ENCODE measurements around the gene PDE4D.
"Not testable (repeated sequence)": the region's sequence is repeated elsewhere in the genome, so short reads cannot be mapped to it uniquely, and the experiment has no call there.

The PDE4D gene

GRCh38 chr5:59458321-59458720 lies 435.2 kb downstream of the PDE4D start:
- DNase-seq, result no peak

- no peak for DNase-seq
These were observed 443.5 kb downstream of the PDE4D start for GRCh38 chr5:59449905-59450644.

GRCh38 chr5:59446356-59446755 lies 447.2 kb downstream of the PDE4D start:
- DNase-seq, result no peak

GRCh38 chr5:59445741-59446140 lies 447.8 kb downstream of the PDE4D start:
- peak; percentile 13 for DNase-seq

DNA sequence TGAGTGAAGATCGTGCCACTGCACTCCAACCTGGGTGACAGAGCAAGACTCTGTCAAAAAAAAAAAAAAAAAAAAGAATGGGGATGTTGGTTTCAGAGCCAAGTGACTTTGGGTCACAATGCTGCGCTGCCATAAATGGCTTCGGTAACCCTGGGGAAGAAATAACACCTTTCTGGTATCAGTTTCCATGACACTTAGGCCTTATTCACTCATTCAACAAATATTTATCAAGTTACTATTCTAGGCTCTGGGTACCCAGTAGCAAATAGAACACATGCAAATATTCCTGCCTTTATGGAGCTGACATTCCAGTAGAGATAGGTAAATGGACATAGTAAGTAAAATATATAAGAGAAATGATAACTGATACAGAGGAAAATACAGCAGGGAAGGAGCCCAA lies 454.2 kb downstream of the PDE4D start:
- DNase-seq, result no peak

DNA sequence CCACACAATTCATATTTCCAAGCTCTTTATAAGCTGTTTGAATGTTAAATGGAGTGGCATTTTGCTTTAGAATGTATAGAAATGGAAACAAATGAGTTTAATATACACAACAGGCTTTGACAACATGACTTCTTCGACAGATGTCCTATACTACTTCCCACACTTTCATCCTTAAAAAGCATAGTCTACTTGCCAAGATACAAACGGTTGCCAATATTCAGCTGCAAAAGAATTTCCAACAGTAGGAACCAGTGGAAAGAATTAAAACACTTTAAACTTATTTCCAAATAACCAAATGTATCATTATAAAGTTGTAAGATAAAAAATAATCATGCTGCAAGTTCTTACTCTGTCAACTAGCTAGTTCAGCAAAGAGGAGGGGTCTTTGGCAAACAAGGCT lies 456.4 kb downstream of the PDE4D start:
- DNase-seq, result no peak

- no peak for DNase-seq
These were observed 457.0 kb downstream of the PDE4D start for GRCh38 chr5:59436364-59437148.

GRCh38 chr5:59433174-59433573 lies 460.4 kb downstream of the PDE4D start:
- no peak for DNase-seq

- DNase-seq, result no peak
These were observed 463.4 kb downstream of the PDE4D start for GRCh38 chr5:59430066-59430685.

DNA sequence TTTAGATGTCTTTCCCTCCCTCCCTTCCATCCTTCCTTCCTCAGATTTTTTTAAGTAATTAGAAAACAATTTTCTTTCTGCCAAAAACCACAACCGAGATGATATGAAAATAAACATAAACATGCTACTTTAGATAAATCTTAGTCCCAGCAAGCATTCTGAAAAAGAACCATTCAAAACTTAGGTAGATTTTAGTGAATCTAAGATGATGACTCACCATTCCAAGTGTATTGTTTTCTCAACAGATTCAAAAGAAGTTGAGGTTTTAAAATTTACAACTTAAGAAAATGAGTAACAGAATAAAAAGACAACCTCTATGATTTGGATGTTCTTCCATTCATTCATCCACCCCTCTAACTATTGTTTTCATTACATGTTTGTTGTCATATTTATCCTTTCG lies 465.1 kb downstream of the PDE4D start:
- no peak for DNase-seq

- DNase-seq, result no peak
These were observed 469.0 kb downstream of the PDE4D start for GRCh38 chr5:59424515-59424914.

GRCh38 chr5:59423021-59423420 lies 470.5 kb downstream of the PDE4D start:
- no peak for DNase-seq

DNA sequence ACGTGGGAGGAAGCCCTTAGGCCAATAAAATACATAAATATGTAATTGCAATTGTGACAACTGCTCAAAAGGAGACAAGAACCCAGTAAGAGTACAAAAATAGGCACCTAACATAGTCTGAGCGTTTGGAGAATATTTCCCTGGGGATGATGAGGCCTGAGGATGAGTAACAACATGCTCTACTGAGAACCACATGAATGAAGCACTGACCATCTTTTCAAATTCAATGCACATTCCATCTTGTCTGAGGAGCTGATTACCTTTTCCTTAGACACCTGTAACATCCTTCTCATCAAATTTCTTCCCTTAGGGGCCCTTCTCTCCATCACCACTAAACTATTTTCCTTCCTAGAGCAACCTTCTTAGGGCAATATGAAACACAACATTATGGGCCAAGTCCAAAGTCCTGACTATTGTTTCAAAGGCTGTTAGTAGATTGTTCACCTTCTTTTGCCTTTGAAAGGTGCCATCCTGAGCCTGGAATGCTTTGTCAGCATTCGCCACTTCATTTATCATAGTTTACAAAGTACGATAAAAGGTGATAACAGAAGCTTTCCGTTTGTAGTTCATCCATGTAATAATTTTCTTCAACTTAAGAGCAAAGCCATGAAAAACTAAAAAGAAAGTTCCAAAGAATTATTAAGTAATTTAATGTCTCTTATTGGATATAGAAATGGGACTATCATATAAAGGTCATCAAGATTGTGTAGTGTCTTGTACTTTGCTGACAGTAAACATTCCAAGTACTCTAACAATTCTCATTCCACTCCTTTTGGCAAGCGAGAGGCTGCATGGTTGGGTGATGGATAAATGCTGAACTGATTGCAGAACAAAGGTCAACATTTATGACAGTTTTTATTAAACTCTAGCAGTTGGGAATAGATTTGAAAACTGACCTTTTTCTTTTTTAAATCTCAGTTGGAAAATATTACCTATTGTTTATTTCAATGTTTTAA lies 471.3 kb downstream of the PDE4D start:
- DNase-seq, result no peak

GRCh38 chr5:59420596-59420995 lies 472.9 kb downstream of the PDE4D start:
- DNase-seq, result no peak

GRCh38 chr5:59418808-59419207 lies 474.7 kb downstream of the PDE4D start:
- no peak for DNase-seq

DNA sequence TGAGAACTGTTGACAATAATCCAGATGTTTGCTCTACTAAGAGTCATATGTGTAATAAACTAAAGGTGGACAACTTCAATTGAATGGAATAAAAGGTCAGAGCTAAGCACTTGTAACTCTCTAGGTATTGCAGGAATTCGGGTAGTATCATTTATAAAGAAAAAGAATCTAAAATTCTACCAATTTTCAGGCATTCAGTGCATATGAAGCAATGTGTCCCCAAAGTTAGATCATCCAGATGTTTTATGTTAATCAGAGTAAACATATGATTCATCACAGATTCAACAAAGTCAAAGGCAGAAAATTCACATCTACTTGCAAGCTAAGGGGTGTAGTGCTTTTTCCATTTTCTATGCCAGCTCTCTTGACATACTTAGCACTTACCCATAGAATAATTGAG lies 477.1 kb downstream of the PDE4D start:
- DNase-seq, result no peak

DNA sequence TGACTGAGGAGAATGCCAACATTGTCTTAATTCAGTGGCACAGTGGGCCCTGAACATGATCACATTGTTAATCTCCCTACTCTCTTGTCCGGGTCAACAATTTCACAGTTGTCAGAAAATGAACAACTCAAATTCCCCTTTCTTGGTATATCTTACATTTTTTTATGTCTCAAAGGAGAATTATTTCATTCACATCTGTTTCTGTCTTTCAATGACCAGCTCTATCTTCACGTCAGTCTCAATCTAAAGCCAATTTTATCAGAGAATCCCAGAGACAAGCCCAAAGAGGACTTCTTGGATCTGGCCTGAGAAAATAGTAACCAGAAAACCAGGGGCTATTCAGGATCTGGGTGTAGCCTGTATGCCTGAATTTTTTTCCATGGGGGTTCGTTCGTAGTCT lies 477.5 kb downstream of the PDE4D start:
- no peak for DNase-seq

- no peak for DNase-seq
These were observed 481.1 kb downstream of the PDE4D start for GRCh38 chr5:59412428-59412827.

- DNase-seq, result not testable (repeated sequence)
These were observed 484.5 kb downstream of the PDE4D start for GRCh38 chr5:59408997-59409396.

- DNase-seq, result no peak
These were observed 485.6 kb downstream of the PDE4D start for GRCh38 chr5:59407967-59408366.

- no peak for DNase-seq
These were observed 491.9 kb downstream of the PDE4D start for GRCh38 chr5:59401637-59402036.

DNA sequence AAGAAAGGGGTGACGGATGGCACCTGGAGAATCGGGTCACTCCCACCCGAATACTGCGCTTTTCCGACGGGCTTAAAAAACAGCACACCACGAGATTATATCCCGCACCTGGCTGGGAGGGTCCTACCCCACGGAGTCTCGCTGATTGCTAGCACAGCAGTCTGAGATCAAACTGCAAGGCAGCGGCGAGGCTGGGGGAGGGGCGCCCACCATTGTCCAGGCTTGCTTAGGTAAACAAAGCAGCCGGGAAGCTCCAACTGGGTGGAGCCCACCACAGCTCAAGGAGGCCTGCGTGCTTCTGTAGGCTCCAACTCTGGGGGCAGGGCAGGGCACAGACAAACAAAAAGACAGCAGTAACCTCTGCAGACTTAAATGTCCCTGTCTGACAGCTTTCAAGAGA lies 498.6 kb downstream of the PDE4D start:
- DNase-seq, result not testable (repeated sequence)

Data from DMS79 treated with DMSO at 0.1 percent for 48 hours (cell line).